Transverse colon (tissue), 4 donors: ENCODE data around the gene ZBTB34. TPM values are rescaled to one million over a fixed set of nuclear protein-coding genes. Genes with fewer than 3 reads are reported as not detected.

Experiments used
- DNase-seq: peaks from one replicate; pipeline ENCODE4 v3.0.0-alpha.2; 2019
- H3K27ac ChIP-seq, 4 donors: fragments of 200-600 bp; sonication (generic); 2 replicates each; pipeline ENCODE4 v1.5.1; 2016 to 2018; ENCODE audit warnings: inconsistent platforms in 4 of 4
- H3K27me3 ChIP-seq: fragments of 200-600 bp; sonication (generic); 2 replicates; pipeline ENCODE4 v1.5.1; 2017; ENCODE audit warnings: inconsistent platforms
- H3K36me3 ChIP-seq, 4 donors: fragments of 200-600 bp; sonication (generic); 2 replicates each; pipeline ENCODE4 v1.5.1; 2017 to 2019; ENCODE audit warnings: inconsistent platforms in 4 of 4
- H3K4me1 ChIP-seq, 4 donors: fragments of 200-600 bp; sonication (generic); 2 replicates each; pipeline ENCODE4 v1.5.1; 2017 to 2020; ENCODE audit warnings: inconsistent platforms in 4 of 4
- H3K4me3 ChIP-seq, 4 donors: fragments of 200-600 bp; sonication (generic); 1 replicate in 1 of 4; 2 replicates in 3 of 4; pipeline versions ENCODE4 v1.5.1 to v1.6.1; 2017 to 2019; ENCODE audit warnings: inconsistent platforms in 4 of 4
- H3K9me3 ChIP-seq, 2 donors: fragments of 200-600 bp; sonication (generic); 2 replicates each; pipeline ENCODE4 v1.5.1; 2017 to 2019; ENCODE audit warnings: inconsistent platforms in 2 of 2
- CTCF ChIP-seq, 5 experiments: fragments of 200-600 bp in 3 of 5; fragments of 450-650 bp in 2 of 5; sonication (generic) in 3 of 5; IDR thresholded peaks; 1 replicate in 2 of 5; 2 replicates in 3 of 5; pipeline ENCODE4 v1.5.1; 2016 to 2017; ENCODE audit warnings: antibody characterized with exemption in 5 of 5, inconsistent platforms in 3 of 5, mild to moderate bottlenecking in 2 of 5, moderate library complexity in 1 of 5
- EP300 ChIP-seq: sonication (generic); formaldehyde crosslinking; IDR thresholded peaks from one replicate; pipeline ENCODE4 v1.6.1; 2017; ENCODE audit warnings: antibody characterized with exemption, low read depth
- POLR2A ChIP-seq: fragments of 450-650 bp; IDR thresholded peaks from one replicate; pipeline ENCODE4 v1.6.1; 2016; ENCODE audit warnings: antibody characterized with exemption, mild to moderate bottlenecking, moderate library complexity
- POLR2AphosphoS5 ChIP-seq, 3 donors: sonication (generic); formaldehyde crosslinking; IDR thresholded peaks; one replicate each; pipeline ENCODE4 v1.6.1; 2016; ENCODE audit warnings: antibody characterized with exemption in 3 of 3
- WGBS, 2 donors: methylation state at CpG; one replicate each; pipeline ENCODE4 v1.1.5; 2018; ENCODE audit warnings: low coverage in 1 of 2; 5-methylcytosine and 5-hydroxymethylcytosine counted together
- in situ Hi-C, 4 donors: fragments of 200-750 bp; cut with MboI; loops; one replicate each; pipeline versions ENCODE4 v1.15.0 to v1.15.1; 2017; ENCODE audit warnings: low sequenced_read_pairs in 3 of 4, low pct_ligation_motif_present in 1 of 4, low pct_unique_long_range_greater_than_20kb in 1 of 4
- intact Hi-C: fragments of 100-400 bp; cut with DNase I; formaldehyde crosslinking; loops from one replicate; pipeline ENCODE4 v1.15.1; 2023; ENCODE audit warnings: low total_unique reads
- total RNA-seq, 4 donors: library from RNA; depleted of rRNA; stranded (reverse); fragments of >200 nt; gene quantifications; one replicate each; pipeline ENCODE4 v1.1.0, GENCODE V29; 2016

The ZBTB34 gene
- total RNA-seq, 4 donors from 2014 or later, result 6.0 to 14.9 (median 10.3) TPM

GRCh38 chr9:126851286-126851880 lies 9.1 kb upstream of the ZBTB34 start:
- Histone ChIP-seq H3K27ac (no peak overlapping the region), H3K36me3 (no peaks in the 10 kb centered on the region), H3K4me3 (no peak overlapping the region), H3K4me1 (no peaks in the 10 kb centered on the region), H3K27me3 (peaks cover 21% of the 10 kb centered on the region), H3K9me3 (no peaks in the 10 kb centered on the region)
- no peak for TF ChIP-seq CTCF (IDR thresholded peaks at IDR 0.05)
- TF ChIP-seq POLR2AphosphoS5 (IDR thresholded peaks at IDR 0.05), result no peak
- TF ChIP-seq POLR2A, result no peak
- TF ChIP-seq EP300, result no peak
- 84 to 94% methylated on average over 3 to 6 of the region's 6 CpGs for WGBS, 2 donors
- intact Hi-C loops, result no loop called here
- no peak for DNase-seq
- in situ Hi-C loops, result no loop called here

DNA sequence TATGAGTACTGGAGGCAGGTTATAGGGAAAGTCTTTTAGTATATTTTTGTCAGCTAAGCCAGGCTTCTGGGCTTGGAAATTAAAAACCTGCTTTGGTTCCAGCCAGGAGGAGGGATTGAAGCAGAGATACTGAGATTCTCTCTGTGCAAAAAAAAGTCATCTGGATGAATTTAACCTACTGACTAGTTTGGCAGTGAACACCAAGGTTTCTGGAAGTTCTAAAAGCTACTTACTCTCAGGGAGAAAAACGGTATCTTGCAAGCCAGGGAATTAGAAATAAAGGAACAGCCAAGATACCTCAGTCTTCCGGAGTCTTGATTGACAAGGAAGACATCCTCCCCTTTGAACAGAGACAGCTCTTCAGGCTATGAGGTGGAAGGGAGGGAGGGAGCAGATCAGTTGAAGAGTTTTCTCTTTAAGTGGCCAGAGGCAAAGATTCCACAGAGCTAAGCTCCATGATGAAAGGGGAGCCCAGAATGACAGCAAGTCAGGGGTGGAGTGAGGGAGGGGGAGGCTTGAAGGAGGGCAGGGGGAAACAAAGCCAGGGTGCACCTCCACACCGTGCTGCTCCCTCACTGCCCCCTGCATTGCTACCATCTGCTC lies 8.3 kb upstream of the ZBTB34 start:
- Histone ChIP-seq H3K27me3 (peaks cover 21% of the 10 kb centered on the region), H3K4me3 (no peak overlapping the region), H3K27ac (no peak overlapping the region), H3K9me3 (no peaks in the 10 kb centered on the region), H3K4me1 (no peaks in the 10 kb centered on the region), H3K36me3 (no peaks in the 10 kb centered on the region)
- TF ChIP-seq POLR2A (no peak), CTCF (IDR thresholded peaks at IDR 0.05) (no peak), POLR2AphosphoS5 (IDR thresholded peaks at IDR 0.05) (no peak), EP300 (no peak)
- no peak for DNase-seq
- intact Hi-C loops, result no loop called here
- in situ Hi-C loops, result no loop called here
- 57 to 65% methylated on average over 3 of the region's 3 CpGs for WGBS, 2 donors

DNA sequence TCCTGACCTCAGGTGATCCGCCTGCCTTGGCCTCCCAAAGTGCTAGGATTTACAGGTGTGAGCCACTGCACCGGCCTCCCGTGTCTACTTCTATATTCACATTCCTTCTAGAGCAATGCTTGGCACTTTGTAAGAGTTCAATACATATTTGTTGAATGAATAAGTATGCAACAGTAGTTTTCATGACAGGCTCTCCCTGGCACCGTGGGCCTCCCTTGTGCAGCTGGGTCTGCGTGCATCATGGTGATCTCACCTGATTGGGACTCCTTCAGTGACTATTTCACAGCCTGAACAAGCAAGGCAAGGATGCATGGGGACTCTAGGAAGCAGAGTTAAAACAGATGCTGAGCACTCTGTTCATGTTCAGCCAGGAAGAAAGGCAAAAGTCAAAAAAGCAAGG lies 6.8 kb upstream of the ZBTB34 start:
- H3K4me1 ChIP-seq, result no peaks in the 10 kb centered on the region
- no peak overlapping the region for H3K4me3 ChIP-seq
- no peaks in the 10 kb centered on the region for H3K36me3 ChIP-seq
- TF ChIP-seq EP300 (no peak), POLR2A (no peak), POLR2AphosphoS5 (IDR thresholded peaks at IDR 0.05) (no peak), CTCF (IDR thresholded peaks at IDR 0.05) (no peak)
- intact Hi-C loops, result no loop called here
- no peak overlapping the region for H3K27ac ChIP-seq
- H3K27me3 ChIP-seq, result peaks cover 21% of the 10 kb centered on the region
- DNase-seq, result no peak
- WGBS, 2 donors, result 76 to 81% methylated on average over 5 of the region's 5 CpGs
- in situ Hi-C loops, result no loop called here
- H3K9me3 ChIP-seq, result no peaks in the 10 kb centered on the region

GRCh38 chr9:126854734-126855133 lies 5.7 kb upstream of the ZBTB34 start:
- no peak for TF ChIP-seq POLR2A
- TF ChIP-seq EP300, result no peak
- no peak for TF ChIP-seq CTCF (IDR thresholded peaks at IDR 0.05)
- TF ChIP-seq POLR2AphosphoS5 (IDR thresholded peaks at IDR 0.05), result no peak
- H3K4me1 ChIP-seq, result peaks cover 0 to 4% (median 3%) of the 10 kb centered on the region in 4 donors
- no peak for DNase-seq
- in situ Hi-C loops (no loop called here), intact Hi-C loops (no loop called here)
- no peaks in the 10 kb centered on the region for H3K9me3 ChIP-seq
- no peak overlapping the region for H3K27ac ChIP-seq
- H3K4me3 ChIP-seq, result no peak overlapping the region
- H3K27me3 ChIP-seq, result peaks cover 21% of the 10 kb centered on the region
- WGBS, 2 donors, result 72% methylated on average over 7 of the region's 7 CpGs; no CpG with 5 or more reads in 1 of the 2 donors
- H3K36me3 ChIP-seq, result no peaks in the 10 kb centered on the region
